H1 (cell line): Measurements from ENCODE around the gene POLN. TPM values are rescaled to one million over a fixed set of nuclear protein-coding genes. Genes with fewer than 3 reads are reported as not detected.

Experiments
- CTCF ChIA-PET: fragments of 300-600 bp; sonication (Branson Sonifier 250); formaldehyde crosslinking; loops from one replicate; lab custom pipeline; 2021; ENCODE audit not compliant: partially characterized antibody; lab: Charles Lee
- POLR2A ChIA-PET: fragments of 300-600 bp; sonication (Branson Sonifier 250); formaldehyde crosslinking; loops from one replicate; lab custom pipeline; 2021; ENCODE audit warnings: inconsistent platforms; ENCODE audit not compliant: partially characterized antibody; lab: Charles Lee
- DNase-seq, 2 experiments: peaks; one replicate each; pipeline versions ENCODE4 v3.0.0 to v3.0.0-alpha.2; 2010 to 2022; ENCODE audit warnings: low spot score in 2 of 2, low read depth in 1 of 2, mixed read lengths in 1 of 2
- FAIRE-seq: peaks from 2 replicates; lab custom pipeline; 2011; peaks lifted over from hg19 to GRCh38; lab: Jason Lieb, UNC
- H2AFZ ChIP-seq: 2 replicates; pipeline ENCODE4 v1.8.1; 2012; ENCODE audit warnings: low read length, inconsistent platforms
- H2AK5ac ChIP-seq: 2 replicates; pipeline ENCODE4 v1.6.1; 2013; ENCODE audit warnings: low read depth, low read length
- H2BK120ac ChIP-seq: replicated peaks from 2 replicates; pipeline ENCODE3; 2013; ENCODE audit warnings: low read depth, low read length, inconsistent platforms
- H2BK12ac ChIP-seq: 2 replicates; pipeline ENCODE4 v1.6.1; 2013; ENCODE audit warnings: low read depth, low read length
- H2BK15ac ChIP-seq: 2 replicates; pipeline ENCODE4 v1.6.1; 2013; ENCODE audit warnings: low read length
- H2BK20ac ChIP-seq: 2 replicates; pipeline ENCODE4 v1.6.1; 2013; ENCODE audit warnings: low read length
- H2BK5ac ChIP-seq: 2 replicates; pipeline ENCODE4 v1.6.1; 2013; ENCODE audit warnings: low read depth, low read length
- H3K14ac ChIP-seq: 2 replicates; pipeline ENCODE4 v1.6.1; 2013; ENCODE audit warnings: inconsistent platforms; ENCODE audit not compliant: insufficient read length
- H3K18ac ChIP-seq: 2 replicates; pipeline ENCODE4 v1.6.1; 2013; ENCODE audit warnings: low read length; ENCODE audit errors: extremely low read depth
- H3K23ac ChIP-seq: 2 replicates; pipeline ENCODE4 v1.6.1; 2013; ENCODE audit warnings: inconsistent platforms; ENCODE audit not compliant: insufficient read length
- H3K23me2 ChIP-seq: 2 replicates; pipeline ENCODE4 v1.6.1; 2013; ENCODE audit warnings: low read depth, low read length
- H3K27ac ChIP-seq: 2 replicates; pipeline ENCODE4 v1.6.1; 2011; ENCODE audit warnings: low read depth, low read length, inconsistent platforms
- H3K27me3 ChIP-seq, 4 experiments: replicated peaks in 1 of 4; 1 replicate in 1 of 4; 2 replicates in 3 of 4; pipeline versions ENCODE4 v1.6.1 to v1.8.1; 2011 to 2013; ENCODE audit warnings: low read length in 3 of 4, mild to moderate bottlenecking in 3 of 4, inconsistent platforms in 2 of 4, mixed read lengths in 2 of 4, moderate library complexity in 1 of 4; ENCODE audit not compliant: control insufficient read depth in 3 of 4, insufficient read depth in 3 of 4; ENCODE audit errors: extremely low read depth in 1 of 4
- H3K36me3 ChIP-seq, 4 experiments: 2 replicates each; pipeline versions ENCODE4 v1.6.1 to v1.8.1; 2011 to 2013; ENCODE audit warnings: mild to moderate bottlenecking in 4 of 4, low read length in 3 of 4, moderate library complexity in 2 of 4, control low read depth in 1 of 4, inconsistent platforms in 1 of 4; ENCODE audit not compliant: insufficient read depth in 4 of 4, control insufficient read depth in 2 of 4
- H3K4ac ChIP-seq: replicated peaks from 2 replicates; pipeline ENCODE3; 2013; ENCODE audit warnings: low read length, low read depth, mixed read lengths, inconsistent platforms; ENCODE audit not compliant: insufficient read length
- H3K4me1 ChIP-seq, 4 experiments: replicated peaks in 1 of 4; 1 replicate in 1 of 4; 2 replicates in 3 of 4; pipeline versions ENCODE4 v1.6.1 to v1.8.1; 2011 to 2013; ENCODE audit warnings: low read length in 3 of 4, inconsistent platforms in 2 of 4, mixed read lengths in 1 of 4; ENCODE audit not compliant: insufficient read depth in 4 of 4, control insufficient read depth in 3 of 4
- H3K4me2 ChIP-seq, 2 experiments: 2 replicates each; pipeline versions ENCODE4 v1.6.1 to v1.8.1; 2011 to 2013; ENCODE audit warnings: low read depth in 2 of 2, low read length in 2 of 2, control low read depth in 1 of 2, inconsistent platforms in 1 of 2, mild to moderate bottlenecking in 1 of 2; ENCODE audit not compliant: insufficient read depth in 1 of 2
- H3K4me3 ChIP-seq, 4 experiments: fragments of 200-600, 300-600 bp in 1 of 4; sonication (generic), shearing (Covaris generic), sonication (Bioruptor Twin) in 1 of 4; 2 replicates each; pipeline versions ENCODE4 v1.5.1 to v1.8.1; 2011 to 2016; ENCODE audit warnings: low read length in 4 of 4, low read depth in 3 of 4, control low read depth in 2 of 4, inconsistent platforms in 2 of 4, mild to moderate bottlenecking in 2 of 4, mixed read lengths in 1 of 4, moderate library complexity in 1 of 4; ENCODE audit not compliant: insufficient read depth in 2 of 4; ENCODE audit errors: extremely low read depth in 1 of 4
- H3K56ac ChIP-seq: replicated peaks from 2 replicates; pipeline ENCODE3; 2013; ENCODE audit warnings: low read depth, mild to moderate bottlenecking, mixed read lengths, low read length, inconsistent platforms; ENCODE audit not compliant: insufficient read length
- H3K79me1 ChIP-seq: 2 replicates; pipeline ENCODE4 v1.6.1; 2013; ENCODE audit warnings: low read depth, low read length, control low read depth
- H3K79me2 ChIP-seq, 2 experiments: 2 replicates each; pipeline versions ENCODE4 v1.6.1 to v1.8.1; 2012 to 2013; ENCODE audit warnings: low read length in 2 of 2, mild to moderate bottlenecking in 2 of 2, inconsistent platforms in 1 of 2; ENCODE audit not compliant: insufficient read depth in 2 of 2, control insufficient read depth in 1 of 2
- H3K9ac ChIP-seq, 4 experiments: replicated peaks in 1 of 4; 1 replicate in 1 of 4; 2 replicates in 3 of 4; pipeline versions ENCODE4 v1.6.1 to v1.8.1; 2011 to 2013; ENCODE audit warnings: low read depth in 3 of 4, low read length in 3 of 4, control low read depth in 2 of 4, mild to moderate bottlenecking in 2 of 4, moderate library complexity in 2 of 4, inconsistent platforms in 1 of 4; ENCODE audit errors: extremely low read depth in 1 of 4
- H3K9me3 ChIP-seq, 2 experiments: 2 replicates each; pipeline versions ENCODE4 v1.6.1 to v1.8.1; 2012 to 2013; ENCODE audit warnings: mild to moderate bottlenecking in 2 of 2, moderate library complexity in 2 of 2, control low read depth in 1 of 2, inconsistent platforms in 1 of 2, low read depth in 1 of 2, low read length in 1 of 2, mixed read lengths in 1 of 2; ENCODE audit not compliant: insufficient read depth in 2 of 2
- H4K20me1 ChIP-seq, 2 experiments: replicated peaks in 1 of 2; 2 replicates each; pipeline versions ENCODE3 to v1.8.1; 2011 to 2013; ENCODE audit warnings: inconsistent platforms in 2 of 2, low read length in 2 of 2, mild to moderate bottlenecking in 1 of 2; ENCODE audit not compliant: insufficient read depth in 2 of 2, control insufficient read depth in 1 of 2
- H4K5ac ChIP-seq: 2 replicates; pipeline ENCODE4 v1.6.1; 2013; ENCODE audit warnings: low read length, low read depth, mixed read lengths, inconsistent platforms; ENCODE audit not compliant: insufficient read length
- H4K8ac ChIP-seq: 2 replicates; pipeline ENCODE4 v1.8.0; 2013; ENCODE audit warnings: mild to moderate bottlenecking, moderate library complexity, low read length, inconsistent platforms; ENCODE audit not compliant: insufficient read depth; ENCODE audit errors: extremely low read depth
- H4K91ac ChIP-seq: replicated peaks from 2 replicates; pipeline ENCODE3; 2013; ENCODE audit warnings: low read length, mixed read lengths, inconsistent platforms; ENCODE audit not compliant: insufficient read length
- ASH2L ChIP-seq: fragments of 200-600, 300-600 bp; sonication (generic); IDR thresholded peaks from one replicate; pipeline ENCODE4 v1.7.1; 2017; ENCODE audit warnings: low read length
- CTBP2 ChIP-seq: IDR thresholded peaks from 2 replicates; pipeline ENCODE4 v1.7.0; 2011; ENCODE audit warnings: borderline replicate concordance, mild to moderate bottlenecking, moderate library complexity, mixed read lengths, low read length; ENCODE audit not compliant: insufficient read depth, insufficient read length
- JUN ChIP-seq: IDR thresholded peaks from 2 replicates; pipeline ENCODE4 v1.6.1; 2011; ENCODE audit warnings: low read depth, mild to moderate bottlenecking, improper control_type of control experiment, low read length
- POLR2A ChIP-seq, 2 experiments: IDR thresholded peaks; 1 replicate in 1 of 2; 2 replicates in 1 of 2; pipeline ENCODE4 v1.6.1; 2011; ENCODE audit warnings: low read depth in 2 of 2, low read length in 2 of 2, mild to moderate bottlenecking in 2 of 2; ENCODE audit errors: control extremely low read depth in 1 of 2
- SIX5 ChIP-seq: IDR thresholded peaks from 2 replicates; pipeline ENCODE4 v1.6.1; 2011; ENCODE audit warnings: mild to moderate bottlenecking, low read depth, low read length
- SP4 ChIP-seq: IDR thresholded peaks from 2 replicates; pipeline ENCODE4 v1.6.1; 2012; ENCODE audit warnings: low read length, inconsistent platforms
- SUZ12 ChIP-seq: fragments of 200-600 bp; sonication (generic); IDR thresholded peaks from 2 replicates; pipeline ENCODE4 v1.6.1; 2012; ENCODE audit warnings: mild to moderate bottlenecking, inconsistent platforms, low read length, moderate library complexity, mixed read lengths
- TAF1 ChIP-seq: IDR thresholded peaks from 2 replicates; pipeline ENCODE4 v1.6.1; 2011; ENCODE audit warnings: mild to moderate bottlenecking, low read depth, low read length
- TAF7 ChIP-seq: optimal IDR thresholded peaks from 2 replicates; pipeline ENCODE3; 2011; ENCODE audit warnings: low read depth, mild to moderate bottlenecking, inconsistent platforms, low read length, moderate library complexity, borderline replicate concordance
- TBP ChIP-seq: IDR thresholded peaks from 2 replicates; pipeline ENCODE4 v1.6.1; 2011; ENCODE audit warnings: low read depth, low read length, improper control_type of control experiment
- TEAD4 ChIP-seq: IDR thresholded peaks from 2 replicates; pipeline ENCODE4 v1.6.1; 2012; ENCODE audit warnings: low read depth, low read length, inconsistent platforms, mixed read lengths
- polyA plus RNA-seq, 7 experiments: library from polyadenylated mRNA; depleted of rRNA in 3 of 7; stranded (reverse) in 5 of 7; unstranded in 2 of 7; fragments of >200 nt in 5 of 7; fragments of 200-250 nt in 2 of 7; gene quantifications; 1 replicate in 5 of 7; 2 replicates in 1 of 7; 4 replicates in 1 of 7; pipeline versions ENCODE4 v1.2.1 to v1.2.3, GENCODE V29; 2011 to 2013; ENCODE audit warnings: missing spikeins in 2 of 7, mixed read lengths in 2 of 7
- total RNA-seq: library from RNA; stranded (reverse); fragmentation: NEBNext Ultra II Directional; extraction: Animal tissue kit (Norgen Biotek cat#: 25700); gene quantifications from 2 replicates; pipeline ENCODE4 v1.2.1, GENCODE V29; 2021
- TF ChIP-seq, protein P1 (sequence below): IDR thresholded peaks from 2 replicates; pipeline ENCODE4 v1.6.1; 2012; ENCODE audit warnings: inconsistent platforms
- TF ChIP-seq, protein P2 (sequence below), 3 experiments: IDR thresholded peaks; 1 replicate in 2 of 3; 2 replicates in 1 of 3; pipeline versions ENCODE4 v1.5.1 to v1.6.1; 2011; ENCODE audit warnings: low read length in 3 of 3, mild to moderate bottlenecking in 3 of 3, inconsistent platforms in 2 of 3, low read depth in 1 of 3, moderate library complexity in 1 of 3; ENCODE audit not compliant: insufficient read depth in 1 of 3; ENCODE audit errors: control extremely low read depth in 1 of 3

The POLN gene
- total and polyA plus RNA-seq, 2 of the 8 experiments (the other 6 are each of a cell fraction or from before 2014, with no cell fraction given): 0.98 to 1.5 TPM

DNA sequence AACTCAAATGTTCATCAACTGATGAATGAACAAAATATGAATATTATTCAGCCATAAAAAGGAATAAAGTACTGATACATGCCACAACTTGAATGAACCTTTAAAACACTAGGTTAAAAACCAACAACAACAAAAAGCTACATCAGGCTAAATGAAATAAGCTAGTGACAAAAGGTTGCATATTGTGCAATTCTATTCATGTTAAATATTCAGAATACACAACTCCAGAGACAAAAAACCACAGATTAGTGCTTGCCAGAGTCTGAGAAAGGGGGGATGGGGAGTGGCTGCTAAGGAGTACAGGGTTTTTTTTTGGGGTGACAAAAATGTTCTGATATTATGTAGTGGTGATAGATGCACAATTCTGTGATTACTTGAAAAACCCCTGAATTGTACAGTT, 58.5 kb downstream of the POLN start:
- no peaks in the 10 kb centered on the region for H4K20me1 ChIP-seq
- H3K18ac ChIP-seq: no peak overlapping the region
- H4K5ac ChIP-seq: no peak overlapping the region
- no peaks in the 10 kb centered on the region for H3K36me3 ChIP-seq
- H3K79me2 ChIP-seq: no peaks in the 10 kb centered on the region
- no peak overlapping the region for H3K56ac ChIP-seq
- ChIA-PET POLR2A (no interaction called here), CTCF (interaction anchor here (0.9 kb wide), 1 partner anchor 17 kb away, joined by 5 read pairs; no protein-coding TSS in a partner anchor)
- no peak overlapping the region for H3K14ac ChIP-seq
- FAIRE-seq (no peak), DNase-seq (no peak)
- H3K4me3 ChIP-seq: no peak overlapping the region
- peaks cover 3 to 4% of the 10 kb centered on the region in 2 experiments; a peak in 2 of 4 replicates for H3K9me3 ChIP-seq
- no peak overlapping the region for H4K8ac ChIP-seq
- H2BK20ac ChIP-seq: no peak overlapping the region
- H4K91ac ChIP-seq: no peak overlapping the region
- peaks cover 0 to 2% (median 0%) of the 10 kb centered on the region in 4 experiments; a peak in 1 of 7 replicates for H3K27me3 ChIP-seq
- H3K4me2 ChIP-seq: no peak overlapping the region
- H3K9ac ChIP-seq: no peak overlapping the region
- no peak overlapping the region for H2BK15ac ChIP-seq
- no peak overlapping the region for H2BK5ac ChIP-seq
- no peak overlapping the region for H3K4ac ChIP-seq
- no peak overlapping the region for H3K27ac ChIP-seq
- H3K4me1 ChIP-seq: no peaks in the 10 kb centered on the region
- no peak overlapping the region for H2BK12ac ChIP-seq
- no peak overlapping the region for H2AFZ ChIP-seq
- H3K23ac ChIP-seq: no peak overlapping the region
- H2AK5ac ChIP-seq: no peak overlapping the region
- no peaks in the 10 kb centered on the region for H3K79me1 ChIP-seq
- H2BK120ac ChIP-seq: no peak overlapping the region
- no peaks in the 10 kb centered on the region for H3K23me2 ChIP-seq
- TF ChIP-seq TAF1: no peak
- no peak for TF ChIP-seq JUN
- no peak for TF ChIP-seq TEAD4
- TF ChIP-seq SP4: no peak
- TF ChIP-seq, protein P1, sequence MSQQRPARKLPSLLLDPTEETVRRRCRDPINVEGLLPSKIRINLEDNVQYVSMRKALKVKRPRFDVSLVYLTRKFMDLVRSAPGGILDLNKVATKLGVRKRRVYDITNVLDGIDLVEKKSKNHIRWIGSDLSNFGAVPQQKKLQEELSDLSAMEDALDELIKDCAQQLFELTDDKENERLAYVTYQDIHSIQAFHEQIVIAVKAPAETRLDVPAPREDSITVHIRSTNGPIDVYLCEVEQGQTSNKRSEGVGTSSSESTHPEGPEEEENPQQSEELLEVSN: no peak
- TF ChIP-seq ASH2L: no peak
- TF ChIP-seq CTBP2: no peak
- TF ChIP-seq TAF7: no peak
- TF ChIP-seq, protein P2, sequence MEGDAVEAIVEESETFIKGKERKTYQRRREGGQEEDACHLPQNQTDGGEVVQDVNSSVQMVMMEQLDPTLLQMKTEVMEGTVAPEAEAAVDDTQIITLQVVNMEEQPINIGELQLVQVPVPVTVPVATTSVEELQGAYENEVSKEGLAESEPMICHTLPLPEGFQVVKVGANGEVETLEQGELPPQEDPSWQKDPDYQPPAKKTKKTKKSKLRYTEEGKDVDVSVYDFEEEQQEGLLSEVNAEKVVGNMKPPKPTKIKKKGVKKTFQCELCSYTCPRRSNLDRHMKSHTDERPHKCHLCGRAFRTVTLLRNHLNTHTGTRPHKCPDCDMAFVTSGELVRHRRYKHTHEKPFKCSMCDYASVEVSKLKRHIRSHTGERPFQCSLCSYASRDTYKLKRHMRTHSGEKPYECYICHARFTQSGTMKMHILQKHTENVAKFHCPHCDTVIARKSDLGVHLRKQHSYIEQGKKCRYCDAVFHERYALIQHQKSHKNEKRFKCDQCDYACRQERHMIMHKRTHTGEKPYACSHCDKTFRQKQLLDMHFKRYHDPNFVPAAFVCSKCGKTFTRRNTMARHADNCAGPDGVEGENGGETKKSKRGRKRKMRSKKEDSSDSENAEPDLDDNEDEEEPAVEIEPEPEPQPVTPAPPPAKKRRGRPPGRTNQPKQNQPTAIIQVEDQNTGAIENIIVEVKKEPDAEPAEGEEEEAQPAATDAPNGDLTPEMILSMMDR (IDR thresholded peaks at IDR 0.05; ENCODE audit: control extremely low read depth in 1 of 3, insufficient read depth in 1 of 3, low read depth in 1 of 3, low read length in 3 of 3): no peak
- no peak for TF ChIP-seq TBP
- no peak for TF ChIP-seq SUZ12
- TF ChIP-seq SIX5: no peak
- no peak for TF ChIP-seq POLR2A (IDR thresholded peaks at IDR 0.05; ENCODE audit: control extremely low read depth in 1 of 2, low read depth in 2 of 2, low read length in 2 of 2)
